GM12878 (cell line): Measurements from ENCODE around the gene MLN.

Experiments used
- CBX3 ChIP-seq: fragments of 200-600 bp; sonication (generic); IDR thresholded peaks from 2 replicates; pipeline ENCODE4 v1.6.1; 2016; ENCODE audit warnings: low read depth, borderline replicate concordance
- DPF2 ChIP-seq: fragments of 450-650 bp; IDR thresholded peaks from 2 replicates; pipeline ENCODE4 v1.6.1; 2017; ENCODE audit warnings: mild to moderate bottlenecking
- FOXK2 ChIP-seq: fragments of 450-650 bp; IDR thresholded peaks from 2 replicates; pipeline ENCODE4 v1.6.1; 2017; ENCODE audit warnings: mild to moderate bottlenecking, moderate library complexity
- GABPA ChIP-seq: IDR thresholded peaks from 2 replicates; pipeline ENCODE4 v1.6.1; 2014; ENCODE audit warnings: antibody characterized with exemption, low read depth, mild to moderate bottlenecking, inconsistent platforms
- JUND ChIP-seq: IDR thresholded peaks from 2 replicates; pipeline ENCODE4 v1.6.1; 2012; ENCODE audit warnings: low read depth, mild to moderate bottlenecking, low read length, improper control_type of control experiment, moderate library complexity
- NBN ChIP-seq: fragments of 450-650 bp; IDR thresholded peaks from 2 replicates; pipeline ENCODE4 v1.6.1; 2016
- NR2F1 ChIP-seq: fragments of 450-650 bp; conservative IDR thresholded peaks from 2 replicates; pipeline ENCODE4 v1.6.1; 2017; ENCODE audit warnings: mild to moderate bottlenecking
- PAX8 ChIP-seq: fragments of 450-650 bp; IDR thresholded peaks from 2 replicates; pipeline ENCODE4 v1.6.1; 2017; ENCODE audit warnings: mild to moderate bottlenecking, moderate library complexity
- RAD21 ChIP-seq: IDR thresholded peaks from 2 replicates; pipeline ENCODE4 v1.6.1; 2011; ENCODE audit warnings: mild to moderate bottlenecking, low read depth, low read length, moderate library complexity; ENCODE audit not compliant: insufficient read depth
- RB1 ChIP-seq: fragments of 450-650 bp; formaldehyde crosslinking; IDR thresholded peaks from 2 replicates; pipeline ENCODE4 v1.6.1; 2017; ENCODE audit warnings: mild to moderate bottlenecking, borderline replicate concordance
- TCF12 ChIP-seq: IDR thresholded peaks from 2 replicates; pipeline ENCODE4 v1.6.1; 2011; ENCODE audit warnings: low read depth, mild to moderate bottlenecking, low read length
- ZBED1 ChIP-seq: IDR thresholded peaks from 2 replicates; pipeline ENCODE4 v1.6.1; 2016; ENCODE audit warnings: borderline replicate concordance
- TF ChIP-seq, protein P1 (sequence below), 3 experiments: IDR thresholded peaks in 2 of 3; conservative IDR thresholded peaks in 1 of 3; 2 replicates each; pipeline ENCODE4 v1.5.1; 2011; ENCODE audit warnings: low read depth in 3 of 3, low read length in 3 of 3, mild to moderate bottlenecking in 3 of 3, control low read depth in 2 of 3, moderate library complexity in 2 of 3, inconsistent platforms in 1 of 3, mixed read lengths in 1 of 3; ENCODE audit not compliant: control insufficient read depth in 2 of 3, insufficient read depth in 1 of 3; ENCODE audit errors: extremely low read depth in 1 of 3

DNA sequence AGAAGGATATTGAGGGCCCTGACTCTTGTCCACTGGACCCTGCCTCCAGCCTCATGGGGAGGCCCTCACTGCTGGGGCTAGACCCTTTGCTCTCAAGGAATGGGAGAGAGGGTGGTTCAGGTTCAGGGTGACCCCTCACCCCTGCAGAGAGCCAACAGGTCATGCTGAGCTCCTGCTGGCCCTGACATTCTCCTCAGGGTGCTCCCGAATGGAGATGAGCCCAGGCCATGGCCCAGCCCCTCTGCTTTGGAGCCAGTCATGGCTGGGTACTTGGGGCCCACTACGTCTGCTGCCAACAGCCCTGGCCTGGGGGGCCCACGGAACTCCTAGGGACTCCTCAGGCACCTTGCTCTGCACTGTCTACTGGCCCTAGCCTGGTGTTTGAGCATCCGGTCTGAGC lies 49.2 kb upstream of the MLN start:
- TF ChIP-seq CBX3 (no peak), NBN (no peak), JUND (no peak), DPF2 (no peak), NR2F1 (no peak), RB1 (no peak), PAX8 (no peak), FOXK2 (no peak), GABPA (no peak), TCF12 (no peak), RAD21 (no peak), ZBED1 (no peak)
- TF ChIP-seq, protein P1, sequence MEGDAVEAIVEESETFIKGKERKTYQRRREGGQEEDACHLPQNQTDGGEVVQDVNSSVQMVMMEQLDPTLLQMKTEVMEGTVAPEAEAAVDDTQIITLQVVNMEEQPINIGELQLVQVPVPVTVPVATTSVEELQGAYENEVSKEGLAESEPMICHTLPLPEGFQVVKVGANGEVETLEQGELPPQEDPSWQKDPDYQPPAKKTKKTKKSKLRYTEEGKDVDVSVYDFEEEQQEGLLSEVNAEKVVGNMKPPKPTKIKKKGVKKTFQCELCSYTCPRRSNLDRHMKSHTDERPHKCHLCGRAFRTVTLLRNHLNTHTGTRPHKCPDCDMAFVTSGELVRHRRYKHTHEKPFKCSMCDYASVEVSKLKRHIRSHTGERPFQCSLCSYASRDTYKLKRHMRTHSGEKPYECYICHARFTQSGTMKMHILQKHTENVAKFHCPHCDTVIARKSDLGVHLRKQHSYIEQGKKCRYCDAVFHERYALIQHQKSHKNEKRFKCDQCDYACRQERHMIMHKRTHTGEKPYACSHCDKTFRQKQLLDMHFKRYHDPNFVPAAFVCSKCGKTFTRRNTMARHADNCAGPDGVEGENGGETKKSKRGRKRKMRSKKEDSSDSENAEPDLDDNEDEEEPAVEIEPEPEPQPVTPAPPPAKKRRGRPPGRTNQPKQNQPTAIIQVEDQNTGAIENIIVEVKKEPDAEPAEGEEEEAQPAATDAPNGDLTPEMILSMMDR (IDR thresholded peaks at IDR 0.05 in 2 of 3, conservative IDR thresholded peaks at IDR 0.05 in 1 of 3; ENCODE audit: control insufficient read depth in 2 of 3, extremely low read depth in 1 of 3, insufficient read depth in 1 of 3, low read depth in 3 of 3, low read length in 3 of 3): no peak
